Skeletal muscle satellite cell (primary cell): ENCODE measurements around the gene TMEM181.

Experiments used
- H3K27me3 ChIP-seq: 2 replicates; pipeline ENCODE4 v1.7.0; 2013; ENCODE audit warnings: low read length; ENCODE audit not compliant: control insufficient read depth, insufficient read depth
- H3K36me3 ChIP-seq: 2 replicates; pipeline ENCODE4 v1.7.0; 2013; ENCODE audit warnings: mild to moderate bottlenecking, control low read depth, low read length; ENCODE audit not compliant: insufficient read depth
- H3K4me1 ChIP-seq: 2 replicates; pipeline ENCODE4 v1.7.0; 2013; ENCODE audit warnings: low read length; ENCODE audit not compliant: control insufficient read depth, insufficient read depth
- H3K4me2 ChIP-seq: 2 replicates; pipeline ENCODE4 v1.7.0; 2013; ENCODE audit warnings: mild to moderate bottlenecking, low read length
- H3K4me3 ChIP-seq: 2 replicates; pipeline ENCODE4 v1.7.0; 2013; ENCODE audit warnings: low read length
- H3K9ac ChIP-seq: 2 replicates; pipeline ENCODE4 v1.7.0; 2013; ENCODE audit warnings: mild to moderate bottlenecking, low read depth, low read length, moderate library complexity
- H3K9me3 ChIP-seq: replicated peaks from 2 replicates; pipeline ENCODE4 v1.7.0; 2013; ENCODE audit warnings: mild to moderate bottlenecking, control low read depth, low read length

Gene TMEM181

GRCh38 chr6:158639056-158639455 is 79.2 kb downstream of the TMEM181 start:
- Histone ChIP-seq H3K9ac (no peak overlapping the region), H3K4me1 (peaks cover 29% of the 10 kb centered on the region), H3K4me2 (no peak overlapping the region), H3K27me3 (no peaks in the 10 kb centered on the region), H3K36me3 (peaks cover 58% of the 10 kb centered on the region), H3K9me3 (no peaks in the 10 kb centered on the region), H3K4me3 (no peak overlapping the region)

- H3K36me3 ChIP-seq: peaks cover 46% of the 10 kb centered on the region
- H3K9ac ChIP-seq: no peak overlapping the region
- H3K4me1 ChIP-seq: peaks cover 36% of the 10 kb centered on the region
Observed at GRCh38 chr6:158640519-158640918, 80.6 kb downstream of the TMEM181 start.

GRCh38 chr6:158642097-158642601 is 82.3 kb downstream of the TMEM181 start:
- Histone ChIP-seq H3K27me3 (no peaks in the 10 kb centered on the region), H3K9me3 (no peaks in the 10 kb centered on the region), H3K4me1 (peaks cover 36% of the 10 kb centered on the region), H3K4me2 (peak overlapping the region; percentile 84), H3K4me3 (peak overlapping the region; percentile 84), H3K9ac (peak overlapping the region; percentile 99), H3K36me3 (peaks cover 32% of the 10 kb centered on the region)

More at GRCh38 chr6:158640519-158640918, 80.6 kb downstream of the TMEM181 start:
- Histone ChIP-seq H3K9me3 (no peaks in the 10 kb centered on the region), H3K4me3 (no peak overlapping the region), H3K27me3 (no peaks in the 10 kb centered on the region), H3K4me2 (peak overlapping the region; percentile 36)

- Histone ChIP-seq H3K36me3 (peaks cover 20% of the 10 kb centered on the region), H3K4me2 (peak overlapping the region; percentile 84), H3K4me1 (peaks cover 37% of the 10 kb centered on the region), H3K27me3 (no peaks in the 10 kb centered on the region), H3K9ac (peak overlapping the region; percentile 99), H3K4me3 (peak overlapping the region; percentile 84), H3K9me3 (no peaks in the 10 kb centered on the region)
Observed at GRCh38 chr6:158643836-158644230, 83.9 kb downstream of the TMEM181 start.

- Histone ChIP-seq H3K9ac (peak within 1 kb of the TSS; percentile 99), H3K4me3 (peak within 1 kb of the TSS; percentile 84), H3K9me3 (no peaks in the 10 kb centered on the region), H3K27me3 (no peaks in the 10 kb centered on the region), H3K36me3 (peaks cover 13% of the 10 kb centered on the region), H3K4me2 (peak within 1 kb of the TSS; percentile 84), H3K4me1 (peaks cover 43% of the 10 kb centered on the region)
Observed at GRCh38 chr6:158644231-158645063, 84.6 kb downstream of the TMEM181 start, which contains the start of gene DYNLT1. DYNLT1 (minus strand) TSS chr6:158644743; CDS start chr6:158644708, 35 bp downstream.

GRCh38 chr6:158645064-158646022 is 85.5 kb downstream of the TMEM181 start:
- Histone ChIP-seq H3K9ac (peak overlapping the region; percentile 99), H3K27me3 (no peaks in the 10 kb centered on the region), H3K4me2 (peak overlapping the region; percentile 84), H3K4me3 (peak overlapping the region; percentile 84), H3K4me1 (peaks cover 45% of the 10 kb centered on the region), H3K36me3 (peaks cover 6% of the 10 kb centered on the region), H3K9me3 (no peaks in the 10 kb centered on the region)

- Histone ChIP-seq H3K36me3 (no peaks in the 10 kb centered on the region), H3K27me3 (no peaks in the 10 kb centered on the region), H3K9me3 (no peaks in the 10 kb centered on the region), H3K4me1 (peaks cover 38% of the 10 kb centered on the region), H3K4me2 (no peak overlapping the region), H3K4me3 (no peak overlapping the region), H3K9ac (no peak overlapping the region)
Observed at GRCh38 chr6:158646023-158646910, 86.4 kb downstream of the TMEM181 start.

- Histone ChIP-seq H3K27me3 (no peaks in the 10 kb centered on the region), H3K4me2 (no peak overlapping the region), H3K4me1 (peaks cover 27% of the 10 kb centered on the region), H3K4me3 (no peak overlapping the region), H3K36me3 (no peaks in the 10 kb centered on the region), H3K9ac (no peak overlapping the region), H3K9me3 (no peaks in the 10 kb centered on the region)
Observed at GRCh38 chr6:158647501-158647900, 87.6 kb downstream of the TMEM181 start.

GRCh38 chr6:158648682-158649131 is 88.8 kb downstream of the TMEM181 start:
- H3K4me1 ChIP-seq: peaks cover 20% of the 10 kb centered on the region
- peak overlapping the region; percentile 66 for H3K9ac ChIP-seq
- no peaks in the 10 kb centered on the region for H3K36me3 ChIP-seq
- no peaks in the 10 kb centered on the region for H3K9me3 ChIP-seq
- no peaks in the 10 kb centered on the region for H3K27me3 ChIP-seq
- H3K4me2 ChIP-seq: peak overlapping the region; percentile 71
- peak overlapping the region; percentile 19 for H3K4me3 ChIP-seq

- no peaks in the 10 kb centered on the region for H3K9me3 ChIP-seq
- peaks cover 28% of the 10 kb centered on the region for H3K4me1 ChIP-seq
- H3K9ac ChIP-seq: peak within 1 kb of the TSS; percentile 66
- H3K4me3 ChIP-seq: peak within 1 kb of the TSS; percentile 19
- H3K36me3 ChIP-seq: no peaks in the 10 kb centered on the region
- peak within 1 kb of the TSS; percentile 71 for H3K4me2 ChIP-seq
- no peaks in the 10 kb centered on the region for H3K27me3 ChIP-seq
Observed at GRCh38 chr6:158649289-158650143, 89.6 kb downstream of the TMEM181 start, which contains the start of gene SYTL3. SYTL3 (plus strand) TSS chr6:158650054; CDS start chr6:158663269, 13,215 bp downstream.
